ENCODE results near the gene FOXJ3.

FOXJ3 gene

DNA sequence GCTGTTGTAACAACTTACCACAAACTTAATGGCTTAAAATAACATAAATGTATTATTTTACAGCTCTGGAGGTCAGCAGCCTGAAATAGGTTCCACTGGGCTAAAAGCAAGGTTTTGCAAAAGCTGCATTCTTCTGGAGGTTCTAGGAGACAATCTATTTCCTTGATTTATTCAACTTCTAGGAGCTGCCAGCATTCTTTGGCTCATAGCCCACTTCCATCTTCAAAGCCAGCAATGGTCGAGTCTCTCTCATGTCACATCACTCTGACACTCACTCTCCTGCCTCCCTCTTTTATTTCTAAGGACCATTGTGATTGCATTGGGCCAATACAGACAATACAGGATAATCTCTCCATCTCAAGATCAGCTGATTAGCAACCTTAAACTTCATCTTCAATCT is 15.1 kb upstream of the FOXJ3 start:
- TF ChIP-seq ZFP37 (tag by site-specific recombination; IDR thresholded peaks at IDR 0.05) (no peak), PBX3 (CRISPR knock-in tag; IDR thresholded peaks at IDR 0.05) (no peak), YY1 (tag by site-specific recombination; IDR thresholded peaks at IDR 0.05) (no peak), ZBTB21 (tag by site-specific recombination; IDR thresholded peaks at IDR 0.05) (no peak), ZNF433 (tag by site-specific recombination; IDR thresholded peaks at IDR 0.05; ENCODE audit: low read depth) (no peak), ZNF223 (tag by site-specific recombination; IDR thresholded peaks at IDR 0.05) (no peak), ZNF280C (tag by site-specific recombination; IDR thresholded peaks at IDR 0.05) (no peak), PRDM10 (tag by site-specific recombination; IDR thresholded peaks at IDR 0.05) (no peak), ZNF837 (tag by site-specific recombination; IDR thresholded peaks at IDR 0.05) (no peak), ZFP69B (tag by site-specific recombination; IDR thresholded peaks at IDR 0.05) (no peak), ZNF792 (tag by site-specific recombination; IDR thresholded peaks at IDR 0.05) (no peak), ATF2 (tag by site-specific recombination; IDR thresholded peaks at IDR 0.05; ENCODE audit: low read depth) (no peak), ZNF610 (tag by site-specific recombination; IDR thresholded peaks at IDR 0.05; ENCODE audit: borderline replicate concordance) (no peak), ZNF624 (tag by site-specific recombination; IDR thresholded peaks at IDR 0.05) (no peak), ZNF24 (tag by site-specific recombination; IDR thresholded peaks at IDR 0.05) (no peak), ZNF843 (tag by site-specific recombination; IDR thresholded peaks at IDR 0.05) (no peak), ZBTB17 (tag by site-specific recombination; IDR thresholded peaks at IDR 0.05) (no peak), ZBTB48 (tag by site-specific recombination; IDR thresholded peaks at IDR 0.05) (no peak)
- TF ChIP-seq, protein P1, sequence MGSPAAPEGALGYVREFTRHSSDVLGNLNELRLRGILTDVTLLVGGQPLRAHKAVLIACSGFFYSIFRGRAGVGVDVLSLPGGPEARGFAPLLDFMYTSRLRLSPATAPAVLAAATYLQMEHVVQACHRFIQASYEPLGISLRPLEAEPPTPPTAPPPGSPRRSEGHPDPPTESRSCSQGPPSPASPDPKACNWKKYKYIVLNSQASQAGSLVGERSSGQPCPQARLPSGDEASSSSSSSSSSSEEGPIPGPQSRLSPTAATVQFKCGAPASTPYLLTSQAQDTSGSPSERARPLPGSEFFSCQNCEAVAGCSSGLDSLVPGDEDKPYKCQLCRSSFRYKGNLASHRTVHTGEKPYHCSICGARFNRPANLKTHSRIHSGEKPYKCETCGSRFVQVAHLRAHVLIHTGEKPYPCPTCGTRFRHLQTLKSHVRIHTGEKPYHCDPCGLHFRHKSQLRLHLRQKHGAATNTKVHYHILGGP (tag by site-specific recombination; IDR thresholded peaks at IDR 0.05) = no peak
- TF ChIP-seq, protein P2, sequence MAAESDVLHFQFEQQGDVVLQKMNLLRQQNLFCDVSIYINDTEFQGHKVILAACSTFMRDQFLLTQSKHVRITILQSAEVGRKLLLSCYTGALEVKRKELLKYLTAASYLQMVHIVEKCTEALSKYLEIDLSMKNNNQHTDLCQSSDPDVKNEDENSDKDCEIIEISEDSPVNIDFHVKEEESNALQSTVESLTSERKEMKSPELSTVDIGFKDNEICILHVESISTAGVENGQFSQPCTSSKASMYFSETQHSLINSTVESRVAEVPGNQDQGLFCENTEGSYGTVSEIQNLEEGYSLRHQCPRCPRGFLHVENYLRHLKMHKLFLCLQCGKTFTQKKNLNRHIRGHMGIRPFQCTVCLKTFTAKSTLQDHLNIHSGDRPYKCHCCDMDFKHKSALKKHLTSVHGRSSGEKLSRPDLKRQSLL (tag by site-specific recombination; IDR thresholded peaks at IDR 0.05) = no peak

More for the DNA sequence above, 15.1 kb upstream of the FOXJ3 start:
- ChIA-PET POLR2A (no interaction called here), CTCF (interaction anchor here (0.5 to 1.0 kb wide), 3 partner anchors 8 to 723 kb away, joined by 3 to 4 read pairs (median 3); no protein-coding TSS in a partner anchor)
- H3K4me1 ChIP-seq (ENCODE audit: control insufficient read depth, insufficient read depth, low read length) = no peaks in the 10 kb centered on the region
- H3K9me3 ChIP-seq (ENCODE audit: control insufficient read depth, insufficient read depth, low read depth, low read length) = no peaks in the 10 kb centered on the region
- no peak overlapping the region for H3K27ac ChIP-seq (ENCODE audit: extremely low read depth, low read depth, low read length)
- H3K4me3 ChIP-seq (ENCODE audit: low read depth, low read length) = no peak overlapping the region
- H3K36me3 ChIP-seq (ENCODE audit: control insufficient read depth in 2 of 2, insufficient read depth in 1 of 2, low read length in 2 of 2) = no peaks in the 10 kb centered on the region

Measured in HEK293 (cell line).